Panc1 (cell line): ENCODE data around the gene NCOA3. TPM values are rescaled to one million over a fixed set of nuclear protein-coding genes. Genes with fewer than 3 reads are reported as not detected.
A peak's percentile ranks its signal among the peaks of the same experiment; 100 is the strongest.
"Not testable (repeated sequence)": the region's sequence is repeated elsewhere in the genome, so short reads cannot be mapped to it uniquely, and the experiment has no call there.

ENCODE experiments used
- ATAC-seq: fragments of 200-7000 bp; cut with Tn5 transposase; 2 replicates; pipeline ENCODE4 v1.9.1; 2020; ENCODE audit warnings: mild to moderate bottlenecking, moderate library complexity
- BruUV-seq: library from RNA; stranded (reverse); fragments of 400-500 nt; replicated peaks from 2 replicates; lab custom pipeline; 2021; lab: Mats Ljungman, UMichigan
- CTCF ChIA-PET: fragments of 300-600 bp; sonication (Branson Sonifier 250); formaldehyde crosslinking; loops from one replicate; lab custom pipeline; 2022; ENCODE audit warnings: antibody characterized with exemption; lab: Charles Lee
- POLR2A ChIA-PET: fragments of 300-600 bp; sonication (Branson Sonifier 250); formaldehyde crosslinking; loops from one replicate; lab custom pipeline; 2022; ENCODE audit warnings: antibody characterized with exemption; lab: Charles Lee
- DNase-seq: peaks from one replicate; pipeline ENCODE4 v3.0.0-alpha.2; 2010; ENCODE audit warnings: low read depth, low spot score
- H3K27ac ChIP-seq: 2 replicates; pipeline ENCODE4 v1.5.1; 2011; ENCODE audit warnings: mild to moderate bottlenecking, low read length, inconsistent platforms
- H3K27me3 ChIP-seq: fragments of 200-500 bp; sonication (Bioruptor generic); 2 replicates; pipeline ENCODE4 v1.6.0; 2014; ENCODE audit warnings: low read length, inconsistent platforms; ENCODE audit not compliant: control insufficient read depth, insufficient read depth
- H3K36me3 ChIP-seq: fragments of 200-500 bp; sonication (Bioruptor generic); 2 replicates; pipeline ENCODE4 v1.5.1; 2014; ENCODE audit warnings: inconsistent platforms, mild to moderate bottlenecking, low read length, moderate library complexity; ENCODE audit not compliant: control insufficient read depth, insufficient read depth
- H3K4me1 ChIP-seq: 2 replicates; pipeline ENCODE4 v1.5.1; 2011; ENCODE audit warnings: inconsistent platforms, mild to moderate bottlenecking, low read length, moderate library complexity; ENCODE audit not compliant: control insufficient read depth, insufficient read depth
- H3K4me3 ChIP-seq, 2 experiments: 2 replicates each; pipeline ENCODE4 v1.5.1; 2011 to 2012; ENCODE audit warnings: low read depth in 2 of 2, low read length in 2 of 2, mild to moderate bottlenecking in 2 of 2, inconsistent platforms in 1 of 2, moderate library complexity in 1 of 2
- H3K9me3 ChIP-seq: fragments of 200-500 bp; sonication (Bioruptor generic); 2 replicates; pipeline ENCODE4 v1.5.1; 2014; ENCODE audit warnings: low read depth, mild to moderate bottlenecking, inconsistent platforms, low read length, moderate library complexity; ENCODE audit not compliant: control insufficient read depth, insufficient read depth
- POLR2AphosphoS5 ChIP-seq: IDR thresholded peaks from 2 replicates; pipeline ENCODE4 v1.6.1; 2012; ENCODE audit warnings: mild to moderate bottlenecking, low read depth, low read length, moderate library complexity
- SIN3A ChIP-seq: IDR thresholded peaks from 2 replicates; pipeline ENCODE4 v1.6.1; 2012; ENCODE audit warnings: low read depth, mild to moderate bottlenecking, low read length, moderate library complexity, borderline replicate concordance; ENCODE audit not compliant: insufficient read depth
- TCF7L2 ChIP-seq: IDR thresholded peaks from 2 replicates; pipeline ENCODE4 v1.6.1; 2011; ENCODE audit warnings: mild to moderate bottlenecking, low read depth, low read length, inconsistent platforms
- in situ Hi-C: cut with HindIII; loops from 2 replicates; pipeline ENCODE4 v1.10.0; 2016; ENCODE audit warnings: low sequenced_read_pairs, low pct_unique_long_range_greater_than_20kb
- intact Hi-C: fragments of 100-400 bp; cut with micrococcal nuclease; formaldehyde crosslinking; loops from one replicate; pipeline ENCODE4 v1.10.0; 2022; ENCODE audit not compliant: unreplicated experiment
- total RNA-seq: library from RNA; stranded (reverse); gene quantifications from one replicate; pipeline ENCODE4 v1.2.1, GENCODE V29; 2021; ENCODE audit not compliant: unreplicated experiment
- TF ChIP-seq, protein P1 (sequence below): fragments of 450-650 bp; IDR thresholded peaks from 2 replicates; pipeline ENCODE4 v1.5.1; 2017; ENCODE audit warnings: mild to moderate bottlenecking
- TF ChIP-seq, protein P2 (sequence below), 2 experiments: IDR thresholded peaks; 2 replicates each; pipeline ENCODE4 v1.6.1; 2011 to 2012; ENCODE audit warnings: low read depth in 2 of 2, control low read depth in 1 of 2, low read length in 1 of 2, mild to moderate bottlenecking in 1 of 2, moderate library complexity in 1 of 2; ENCODE audit not compliant: insufficient read depth in 1 of 2

The NCOA3 gene
- total RNA-seq, 1 experiment from 2014 or later = 47.7 TPM

DNA sequence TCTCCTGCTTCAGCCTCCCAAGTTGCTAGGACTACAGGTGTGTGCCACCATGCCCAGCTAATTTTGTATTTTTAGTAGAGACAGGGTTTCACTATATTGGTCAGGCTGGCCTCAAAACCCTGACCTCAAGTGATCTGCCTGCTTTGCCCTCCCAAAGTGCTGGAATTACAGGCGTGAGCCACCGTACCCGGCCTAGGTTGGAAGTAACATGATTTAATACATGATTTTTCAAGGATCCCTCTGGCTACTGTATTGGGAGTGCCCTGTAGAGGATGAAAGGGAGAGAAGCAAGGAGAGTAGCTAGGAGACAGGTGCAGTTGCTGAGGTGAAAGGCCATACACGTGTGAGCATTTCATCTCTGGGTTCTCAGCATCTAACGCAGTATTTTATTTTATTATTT, 2.6 kb upstream of the NCOA3 start:
- CTCF ChIA-PET = no interaction called here

DNA sequence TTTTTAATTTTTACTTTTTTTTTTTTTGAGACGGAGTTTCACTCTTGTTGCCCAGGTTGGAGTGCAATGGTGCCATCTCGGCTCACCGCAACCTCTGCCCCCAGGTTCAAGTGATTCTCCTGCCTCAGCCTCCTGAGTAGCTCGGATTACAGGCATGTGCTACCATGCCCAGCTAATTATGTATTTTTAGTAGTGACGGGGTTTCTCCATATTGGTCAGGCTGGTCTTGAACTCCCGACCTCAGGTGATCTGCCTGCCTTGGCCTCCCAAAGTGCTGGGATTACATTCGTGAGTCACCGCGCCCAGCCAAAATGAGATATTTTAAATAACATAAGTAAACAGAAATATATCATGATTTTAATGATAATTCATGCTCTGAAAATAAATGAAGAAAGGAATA, 1.6 kb upstream of the NCOA3 start:
- CTCF ChIA-PET, H3K9me3 ChIP-seq, POLR2A ChIA-PET, ATAC-seq, H3K36me3 ChIP-seq, H3K27me3 ChIP-seq, H3K4me3 ChIP-seq, in situ Hi-C loops, H3K27ac ChIP-seq, BruUV-seq, DNase-seq: not testable (repeated sequence)
- intact Hi-C loops = loop anchor here (10.0 kb wide), 2 partner anchors 125 to 225 kb away; no protein-coding TSS in a partner anchor
- peaks cover 18% of the 10 kb centered on the region for H3K4me1 ChIP-seq

More for the DNA sequence above, 2.6 kb upstream of the NCOA3 start:
- POLR2A ChIA-PET = no interaction called here
- H3K27ac ChIP-seq = no peak overlapping the region
- no peaks in the 10 kb centered on the region for H3K9me3 ChIP-seq
- peaks cover 2% of the 10 kb centered on the region; the same call in 1 of the 2 replicates for H3K36me3 ChIP-seq
- ATAC-seq (no peak), DNase-seq (no peak)
- H3K4me1 ChIP-seq = peaks cover 14% of the 10 kb centered on the region
- no peak for TF ChIP-seq POLR2AphosphoS5
- TF ChIP-seq TCF7L2 = no peak
- TF ChIP-seq, protein P1, sequence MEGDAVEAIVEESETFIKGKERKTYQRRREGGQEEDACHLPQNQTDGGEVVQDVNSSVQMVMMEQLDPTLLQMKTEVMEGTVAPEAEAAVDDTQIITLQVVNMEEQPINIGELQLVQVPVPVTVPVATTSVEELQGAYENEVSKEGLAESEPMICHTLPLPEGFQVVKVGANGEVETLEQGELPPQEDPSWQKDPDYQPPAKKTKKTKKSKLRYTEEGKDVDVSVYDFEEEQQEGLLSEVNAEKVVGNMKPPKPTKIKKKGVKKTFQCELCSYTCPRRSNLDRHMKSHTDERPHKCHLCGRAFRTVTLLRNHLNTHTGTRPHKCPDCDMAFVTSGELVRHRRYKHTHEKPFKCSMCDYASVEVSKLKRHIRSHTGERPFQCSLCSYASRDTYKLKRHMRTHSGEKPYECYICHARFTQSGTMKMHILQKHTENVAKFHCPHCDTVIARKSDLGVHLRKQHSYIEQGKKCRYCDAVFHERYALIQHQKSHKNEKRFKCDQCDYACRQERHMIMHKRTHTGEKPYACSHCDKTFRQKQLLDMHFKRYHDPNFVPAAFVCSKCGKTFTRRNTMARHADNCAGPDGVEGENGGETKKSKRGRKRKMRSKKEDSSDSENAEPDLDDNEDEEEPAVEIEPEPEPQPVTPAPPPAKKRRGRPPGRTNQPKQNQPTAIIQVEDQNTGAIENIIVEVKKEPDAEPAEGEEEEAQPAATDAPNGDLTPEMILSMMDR = no peak
- TF ChIP-seq, protein P2, sequence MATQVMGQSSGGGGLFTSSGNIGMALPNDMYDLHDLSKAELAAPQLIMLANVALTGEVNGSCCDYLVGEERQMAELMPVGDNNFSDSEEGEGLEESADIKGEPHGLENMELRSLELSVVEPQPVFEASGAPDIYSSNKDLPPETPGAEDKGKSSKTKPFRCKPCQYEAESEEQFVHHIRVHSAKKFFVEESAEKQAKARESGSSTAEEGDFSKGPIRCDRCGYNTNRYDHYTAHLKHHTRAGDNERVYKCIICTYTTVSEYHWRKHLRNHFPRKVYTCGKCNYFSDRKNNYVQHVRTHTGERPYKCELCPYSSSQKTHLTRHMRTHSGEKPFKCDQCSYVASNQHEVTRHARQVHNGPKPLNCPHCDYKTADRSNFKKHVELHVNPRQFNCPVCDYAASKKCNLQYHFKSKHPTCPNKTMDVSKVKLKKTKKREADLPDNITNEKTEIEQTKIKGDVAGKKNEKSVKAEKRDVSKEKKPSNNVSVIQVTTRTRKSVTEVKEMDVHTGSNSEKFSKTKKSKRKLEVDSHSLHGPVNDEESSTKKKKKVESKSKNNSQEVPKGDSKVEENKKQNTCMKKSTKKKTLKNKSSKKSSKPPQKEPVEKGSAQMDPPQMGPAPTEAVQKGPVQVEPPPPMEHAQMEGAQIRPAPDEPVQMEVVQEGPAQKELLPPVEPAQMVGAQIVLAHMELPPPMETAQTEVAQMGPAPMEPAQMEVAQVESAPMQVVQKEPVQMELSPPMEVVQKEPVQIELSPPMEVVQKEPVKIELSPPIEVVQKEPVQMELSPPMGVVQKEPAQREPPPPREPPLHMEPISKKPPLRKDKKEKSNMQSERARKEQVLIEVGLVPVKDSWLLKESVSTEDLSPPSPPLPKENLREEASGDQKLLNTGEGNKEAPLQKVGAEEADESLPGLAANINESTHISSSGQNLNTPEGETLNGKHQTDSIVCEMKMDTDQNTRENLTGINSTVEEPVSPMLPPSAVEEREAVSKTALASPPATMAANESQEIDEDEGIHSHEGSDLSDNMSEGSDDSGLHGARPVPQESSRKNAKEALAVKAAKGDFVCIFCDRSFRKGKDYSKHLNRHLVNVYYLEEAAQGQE (IDR thresholded peaks at IDR 0.05; ENCODE audit: insufficient read depth in 1 of 2, low read depth in 2 of 2, low read length in 1 of 2) = no peak
- no peak for TF ChIP-seq SIN3A
- H3K4me3 ChIP-seq = no peak overlapping the region
- in situ Hi-C loops = no loop called here
- BruUV-seq = no TSS peak
- H3K27me3 ChIP-seq = no peaks in the 10 kb centered on the region
- intact Hi-C loops = no loop called here

DNA sequence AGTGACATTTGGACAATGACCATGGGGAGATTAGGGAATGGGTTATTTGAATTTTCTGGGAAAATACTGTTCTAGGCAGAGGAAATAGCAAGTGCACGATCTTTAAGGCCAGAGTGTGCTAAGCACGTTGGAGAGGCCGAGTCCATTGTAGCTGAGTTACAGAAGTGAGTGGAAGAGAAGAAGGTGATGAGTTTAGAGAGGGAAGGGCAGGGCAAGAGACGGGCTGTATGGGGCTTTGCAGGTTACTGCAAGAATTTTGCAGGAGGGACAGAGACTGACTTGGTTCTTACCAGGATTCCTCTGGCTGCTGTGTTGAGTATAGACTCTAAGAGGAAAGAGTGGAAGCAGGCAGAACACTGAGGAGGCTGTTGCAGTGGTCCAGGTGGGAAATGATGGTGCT, 1.1 kb upstream of the NCOA3 start:
- no TSS peak for BruUV-seq

More for the DNA sequence above, 1.1 kb upstream of the NCOA3 start:
- Histone ChIP-seq H3K4me3 (peak overlapping the region; percentile 73 to 83), H3K4me1 (peaks cover 18% of the 10 kb centered on the region), H3K27me3 (no peaks in the 10 kb centered on the region), H3K27ac (peak overlapping the region; percentile 98), H3K9me3 (no peaks in the 10 kb centered on the region), H3K36me3 (peaks cover 2% of the 10 kb centered on the region; the same call in 1 of the 2 replicates)
- intact Hi-C loops (loop anchor here (10.0 kb wide), 2 partner anchors 124 to 226 kb away; no protein-coding TSS in a partner anchor), in situ Hi-C loops (no loop called here)
- POLR2A ChIA-PET = no interaction called here
- CTCF ChIA-PET = no interaction called here
- TF ChIP-seq POLR2AphosphoS5 = no peak
- no peak for TF ChIP-seq SIN3A
- TF ChIP-seq, protein P1 = no peak
- TF ChIP-seq, protein P2 (IDR thresholded peaks at IDR 0.05; ENCODE audit: insufficient read depth in 1 of 2, low read depth in 2 of 2, low read length in 1 of 2) = no peak
- no peak for TF ChIP-seq TCF7L2
- DNase-seq (no peak), ATAC-seq (no peak)
